ENCODE measurements around the gene SOX5.

Gene SOX5

DNA sequence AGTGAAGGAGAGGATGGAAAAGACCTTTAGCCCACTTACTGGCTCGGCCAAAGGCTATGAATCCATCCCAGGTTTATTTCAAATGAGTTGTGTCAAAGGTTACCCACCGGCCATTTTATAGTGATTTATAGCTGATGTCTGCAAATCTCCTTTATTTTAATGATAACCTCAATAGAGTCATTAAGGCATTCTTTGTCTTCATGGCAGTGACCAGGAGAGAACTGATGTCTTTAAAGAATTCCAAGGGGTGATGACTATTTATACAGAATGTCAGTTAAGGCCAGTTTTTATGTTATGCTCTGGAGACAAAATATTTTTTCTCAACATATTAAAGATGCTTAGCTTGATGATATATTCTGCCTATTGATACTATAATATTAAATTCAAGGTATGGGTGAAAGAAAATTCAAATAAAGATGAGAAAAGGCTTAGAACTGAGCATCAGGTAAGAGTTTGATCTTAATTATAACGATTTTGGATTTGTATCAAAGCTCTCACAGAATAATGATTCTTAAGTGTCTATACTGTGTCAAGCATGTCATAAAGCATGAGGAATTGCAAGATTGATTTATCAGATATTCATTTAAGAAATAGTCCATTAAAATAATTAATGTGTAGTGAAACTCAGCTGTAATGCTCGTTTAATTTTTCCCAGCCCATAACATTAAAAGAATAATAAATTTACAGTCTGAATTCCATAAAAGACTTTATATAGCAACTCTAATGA lies 361.5 kb downstream of the SOX5 start:
- no peak for FAIRE-seq

DNA sequence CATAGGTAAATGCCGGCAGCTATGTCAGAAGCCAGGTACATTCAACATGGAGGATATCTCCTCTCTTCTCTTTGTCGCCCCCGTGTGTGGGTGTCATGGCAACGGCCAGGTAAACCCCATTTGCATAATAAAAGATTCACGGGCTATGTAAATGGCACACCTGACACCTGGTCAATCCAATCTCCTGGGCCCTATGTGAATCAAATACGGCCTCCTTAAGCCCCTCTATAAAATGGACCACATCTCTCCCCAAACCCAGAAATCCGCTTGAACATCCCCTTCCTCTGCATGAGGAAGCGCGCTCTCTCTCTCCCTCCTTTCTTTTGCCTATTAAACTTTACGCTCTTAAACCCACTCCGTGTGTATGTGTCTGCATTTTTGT lies 363.7 kb downstream of the SOX5 start:
- no peak for FAIRE-seq

DNA sequence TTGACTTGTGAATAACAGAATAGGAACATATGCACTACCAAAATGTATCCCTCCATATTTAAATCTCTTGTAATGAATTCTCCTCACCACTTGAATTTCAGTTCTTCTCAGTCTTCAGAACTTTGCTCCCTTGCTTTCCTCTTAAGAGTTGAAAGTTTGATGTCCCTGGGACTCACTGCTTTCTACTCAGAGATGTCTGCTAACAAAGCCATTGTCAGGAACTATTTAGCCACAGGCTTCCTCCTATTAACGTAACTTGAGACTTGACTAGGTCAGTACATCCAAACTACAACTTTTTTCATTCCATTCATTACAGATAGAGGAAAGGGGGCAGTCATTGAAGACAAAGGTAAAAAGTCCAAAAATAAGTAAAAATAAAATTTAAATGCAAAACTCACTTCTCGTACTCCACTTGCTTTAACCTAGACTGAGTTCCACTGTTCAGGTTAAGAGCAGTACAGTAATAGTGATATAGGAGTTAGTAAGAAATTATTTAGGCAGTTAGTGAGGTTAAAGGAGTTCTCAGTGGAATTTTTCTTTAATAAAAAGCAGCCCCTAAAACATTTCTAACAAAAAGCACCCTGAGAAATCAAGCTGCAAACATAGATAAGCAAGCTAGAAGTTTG lies 364.2 kb downstream of the SOX5 start:
- FAIRE-seq: no peak

DNA sequence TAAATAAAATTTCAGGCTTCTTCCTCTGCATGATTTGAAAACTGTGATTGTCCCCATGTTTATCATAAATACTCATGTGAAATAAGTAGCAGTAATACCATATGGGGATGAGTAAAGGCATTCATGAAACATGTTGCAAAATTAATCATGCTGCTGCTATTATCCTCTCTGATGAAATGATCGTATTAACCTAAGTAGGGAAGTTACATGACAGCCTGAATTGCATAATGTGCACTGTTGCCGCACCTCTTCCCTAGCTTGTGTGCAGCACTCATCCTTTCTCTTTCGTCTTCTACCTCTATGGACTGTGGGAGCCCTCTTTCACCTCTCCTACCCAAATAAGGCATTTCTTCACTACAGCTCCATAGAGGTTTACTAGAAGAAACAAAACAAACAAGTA lies 367.6 kb downstream of the SOX5 start:
- no peak for FAIRE-seq

DNA sequence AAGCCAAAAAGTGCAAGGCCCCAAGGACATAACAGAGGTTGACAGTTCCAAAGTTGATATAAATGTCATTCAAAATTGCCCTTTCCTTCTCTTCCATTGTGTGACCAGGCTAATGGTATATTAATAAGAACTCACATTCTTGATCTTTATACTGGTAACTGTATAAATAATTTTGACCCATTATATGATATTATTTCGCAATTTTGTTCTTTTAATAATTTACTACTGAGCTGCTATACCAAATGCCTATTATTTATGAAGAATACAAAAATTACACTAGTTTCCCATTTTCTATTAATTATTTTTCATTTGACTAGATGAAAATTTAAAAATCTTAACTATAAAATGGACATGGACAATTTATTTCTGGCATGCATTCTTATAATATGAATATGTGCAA lies 370.2 kb downstream of the SOX5 start:
- FAIRE-seq: no peak

DNA sequence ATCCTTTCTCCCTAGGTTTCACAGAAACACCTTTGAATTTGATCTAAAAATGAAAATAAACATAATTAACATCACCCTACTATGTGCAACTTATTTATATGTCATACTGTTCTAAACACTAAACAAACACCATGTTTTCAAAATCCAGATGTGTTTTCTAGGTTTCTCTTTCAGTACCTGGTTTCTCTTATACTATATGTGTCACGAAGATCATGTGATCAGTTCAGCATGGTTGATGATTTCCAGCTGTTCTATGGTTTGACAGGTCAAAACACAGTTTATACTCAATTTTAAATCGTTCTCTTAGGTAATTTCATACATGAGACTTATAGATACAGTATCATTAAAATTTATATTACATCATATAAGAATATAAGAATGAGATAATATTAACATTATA lies 373.1 kb downstream of the SOX5 start:
- no peak for FAIRE-seq

DNA sequence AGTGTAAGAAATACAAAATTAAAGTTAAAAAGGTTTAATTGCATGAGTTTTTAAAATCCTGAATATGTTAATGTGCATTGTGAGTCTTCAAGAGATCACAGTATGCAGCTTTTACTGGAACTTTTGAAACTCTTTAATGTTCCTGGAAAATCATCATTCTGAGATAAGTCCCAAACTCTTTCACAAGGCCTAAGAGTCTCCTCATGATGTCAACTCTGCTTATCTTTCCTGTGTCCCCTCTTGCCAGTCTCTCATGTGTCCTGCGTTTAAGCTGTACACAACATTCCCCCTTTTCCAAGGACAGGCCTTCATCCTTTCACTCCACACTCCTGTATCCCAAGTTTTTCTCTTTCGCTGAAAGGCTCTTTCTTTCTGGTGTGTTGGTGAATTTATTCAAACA lies 380.1 kb downstream of the SOX5 start:
- FAIRE-seq: no peak

DNA sequence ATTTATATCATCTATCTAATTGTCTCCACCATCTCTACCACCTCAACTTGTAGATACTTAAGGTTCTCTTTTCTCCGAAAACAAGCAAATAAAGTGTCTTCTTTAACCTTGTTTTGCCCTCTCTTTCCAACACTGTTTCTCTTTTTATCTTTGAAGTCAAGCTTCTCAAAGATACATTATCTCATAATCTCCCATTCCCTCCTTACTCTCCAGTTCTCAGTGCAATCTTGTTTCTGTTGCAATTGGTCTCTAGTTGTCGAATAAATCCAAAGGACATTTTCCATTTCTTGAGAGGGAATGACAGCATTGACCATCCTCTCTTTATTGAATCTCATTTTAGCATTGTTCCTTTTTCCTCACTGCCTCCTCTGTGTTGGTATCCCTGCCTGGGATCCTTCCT lies 383.3 kb downstream of the SOX5 start:
- FAIRE-seq: no peak

DNA sequence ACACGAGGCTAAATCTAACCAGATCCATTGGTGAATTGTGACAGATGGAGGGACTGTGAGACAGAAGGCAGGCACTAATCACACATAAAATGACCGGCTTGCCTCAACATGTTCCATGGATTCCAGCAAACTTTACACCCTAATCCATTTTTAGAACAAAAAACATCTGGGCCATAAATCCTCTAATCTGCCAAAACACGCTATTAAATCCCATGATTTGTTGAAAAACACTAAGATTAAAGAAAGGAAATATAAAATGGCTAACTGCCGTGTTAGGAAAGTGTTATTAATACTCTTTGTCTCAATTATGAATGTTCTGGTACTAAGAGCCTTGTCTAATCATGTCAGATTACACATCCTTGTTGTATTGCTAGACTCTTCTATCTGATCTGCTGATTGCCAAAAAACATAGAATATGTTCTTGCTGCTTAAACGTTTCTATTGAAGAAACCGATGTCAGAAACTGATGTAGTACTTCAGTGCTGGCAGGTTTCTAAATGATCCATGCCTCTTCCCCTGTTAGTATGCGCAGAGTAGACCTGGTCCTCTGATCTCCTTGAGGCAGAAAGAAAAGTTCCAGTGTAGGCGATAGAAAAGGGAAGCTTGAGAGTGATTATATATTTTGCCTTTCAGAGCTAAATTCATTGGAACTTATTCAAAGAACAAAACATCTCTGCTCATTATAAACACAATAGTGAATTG lies 384.9 kb downstream of the SOX5 start:
- FAIRE-seq: peak; percentile 90

DNA sequence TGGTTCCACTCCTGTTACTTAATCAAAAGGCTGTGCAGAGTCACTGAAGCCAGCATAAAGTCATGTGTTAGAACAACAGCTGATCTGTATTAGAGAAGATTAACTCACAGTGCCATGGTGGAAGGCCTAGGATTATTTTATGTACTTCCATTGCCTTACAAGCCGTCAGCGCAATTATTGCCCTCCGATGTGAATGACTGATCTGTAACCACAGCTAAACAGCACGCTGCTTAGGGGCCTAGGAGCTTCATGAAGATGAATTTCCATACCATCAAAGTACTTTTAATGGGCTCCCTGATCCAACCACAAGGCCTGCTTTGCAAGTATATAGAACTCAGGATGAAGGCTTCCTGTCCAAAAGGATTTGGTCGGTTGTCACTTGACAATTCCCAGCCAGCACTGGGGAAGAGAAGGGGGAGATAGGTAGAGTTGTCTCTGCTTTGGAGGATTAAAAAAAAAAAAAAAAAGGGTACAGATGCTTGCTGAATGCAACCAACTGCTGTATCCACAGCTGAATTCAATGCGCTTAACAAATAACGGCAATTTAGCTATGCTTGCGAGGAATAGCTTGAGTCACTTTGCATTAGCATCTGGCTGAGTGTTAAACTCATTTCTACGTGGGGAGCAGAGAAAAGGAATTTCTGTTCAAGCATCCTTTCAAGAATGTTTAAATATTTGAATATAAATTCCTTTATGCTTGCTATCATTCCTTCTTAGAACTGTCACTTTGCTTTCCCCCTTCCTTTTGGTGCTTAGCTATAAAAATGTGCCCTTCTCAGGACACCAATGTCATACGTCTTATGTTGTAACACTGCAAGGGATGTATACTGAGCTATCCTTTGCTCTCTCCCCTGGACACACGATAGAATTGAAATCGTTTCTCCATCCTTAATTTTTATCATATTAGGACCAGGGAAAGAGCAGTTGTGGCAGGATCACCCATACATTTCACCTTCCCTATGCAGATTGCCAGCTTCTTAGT lies 387.8 kb downstream of the SOX5 start:
- FAIRE-seq: no peak

DNA sequence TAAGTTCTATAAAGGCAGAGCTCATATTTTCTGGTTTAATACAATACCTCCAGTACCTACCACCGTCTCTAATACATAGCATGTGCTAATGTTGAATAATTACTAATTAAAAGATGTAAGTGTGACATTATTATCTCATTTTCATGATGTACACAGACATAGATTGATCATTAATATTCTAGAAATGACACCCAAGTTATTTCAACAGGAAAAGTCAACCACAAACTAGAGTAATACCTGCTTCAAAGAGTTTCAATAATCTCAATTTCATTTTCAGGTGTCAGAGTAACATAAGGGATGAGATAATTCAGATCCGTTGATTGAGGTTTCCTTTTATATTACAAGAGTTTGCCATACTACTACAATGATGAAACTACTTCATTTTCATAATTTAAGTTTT lies 388.9 kb downstream of the SOX5 start:
- no peak for FAIRE-seq

DNA sequence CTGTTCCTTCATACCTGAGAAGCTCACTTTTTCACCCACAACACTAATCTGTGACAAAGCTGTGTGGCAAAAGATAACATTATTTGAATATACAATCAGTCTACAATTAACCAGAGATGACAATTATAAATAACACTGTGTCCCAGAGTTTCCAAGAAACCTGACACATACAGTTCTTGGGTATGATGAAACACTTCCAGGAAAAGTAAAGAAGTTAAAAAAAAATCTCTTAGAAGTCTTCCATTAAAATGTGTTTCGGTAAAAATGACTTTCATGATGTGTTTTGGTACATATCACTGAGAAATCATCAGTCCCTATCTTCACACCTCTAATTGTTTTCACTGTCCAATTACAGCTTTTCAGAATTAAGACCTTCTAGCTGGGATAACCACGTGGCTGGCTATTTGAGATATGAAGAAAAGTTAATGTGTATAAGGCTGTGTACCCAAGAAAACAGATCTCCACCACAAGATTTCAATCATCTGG lies 390.2 kb downstream of the SOX5 start:
- peak; percentile 60 for FAIRE-seq

DNA sequence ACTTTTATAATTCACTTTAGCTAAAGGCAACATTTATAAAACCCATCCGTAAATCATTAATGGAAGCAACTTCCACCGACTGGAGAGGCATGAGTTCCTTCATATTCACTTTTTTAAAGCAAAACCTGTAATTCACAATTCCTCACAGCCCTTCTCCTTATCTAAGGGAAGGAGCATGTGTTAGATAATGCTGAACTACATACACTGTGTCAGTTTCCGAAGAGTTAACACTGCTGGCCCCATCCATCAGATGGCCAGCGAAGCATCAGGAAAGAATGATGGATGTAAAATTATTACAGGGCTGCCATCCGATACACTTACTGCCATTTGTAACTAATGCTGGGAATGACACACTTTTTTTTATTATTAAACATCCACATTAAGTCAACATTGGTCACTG lies 392.8 kb downstream of the SOX5 start:
- FAIRE-seq: no peak

DNA sequence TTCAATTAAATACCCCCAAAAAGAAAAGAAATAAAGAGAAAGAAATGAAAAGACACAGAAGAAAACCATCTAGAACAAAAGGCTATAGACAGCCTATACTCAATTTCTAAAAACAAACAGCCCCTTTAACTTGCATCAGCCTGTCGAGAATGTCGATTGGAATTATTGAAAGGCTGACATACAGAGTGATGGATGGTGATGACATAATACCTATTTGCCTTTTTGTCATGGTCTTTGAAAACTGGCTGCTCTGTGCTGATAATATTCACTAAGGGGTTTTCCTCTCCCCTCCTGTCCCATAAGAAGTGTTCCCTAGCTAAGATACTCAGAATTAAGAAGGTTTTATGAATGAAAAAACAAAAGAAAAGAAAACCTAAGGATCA lies 393.7 kb downstream of the SOX5 start:
- no peak for FAIRE-seq

DNA sequence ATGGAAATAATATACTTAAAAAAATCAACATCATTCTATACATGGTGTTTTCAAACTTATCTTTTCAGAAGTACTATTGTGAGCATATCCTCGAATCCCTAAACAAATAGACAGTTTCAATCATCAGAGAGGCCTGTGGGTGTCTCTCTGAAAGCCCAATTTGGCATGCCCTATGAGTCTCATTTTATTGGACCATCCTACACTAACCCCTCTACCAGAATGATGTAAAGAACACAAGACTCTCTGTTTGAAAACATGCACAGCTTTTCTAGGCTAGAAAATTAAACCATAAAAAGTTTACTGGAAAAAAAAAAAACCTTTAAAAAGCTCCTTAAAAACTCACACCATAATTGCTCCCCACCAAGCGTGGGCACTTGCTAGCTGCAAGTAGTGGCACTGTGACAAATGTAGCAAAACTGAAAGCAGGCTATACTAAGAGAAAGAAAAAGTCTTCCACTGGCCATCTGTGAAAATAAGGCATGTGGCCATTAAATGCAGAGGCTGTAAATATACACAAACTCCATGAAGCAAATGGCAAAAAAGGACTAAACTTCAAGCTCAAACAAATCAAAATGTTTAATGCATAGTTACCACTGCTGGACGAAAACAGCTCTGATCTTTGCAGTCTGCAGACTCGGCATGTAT lies 394.2 kb downstream of the SOX5 start:
- no peak for FAIRE-seq

DNA sequence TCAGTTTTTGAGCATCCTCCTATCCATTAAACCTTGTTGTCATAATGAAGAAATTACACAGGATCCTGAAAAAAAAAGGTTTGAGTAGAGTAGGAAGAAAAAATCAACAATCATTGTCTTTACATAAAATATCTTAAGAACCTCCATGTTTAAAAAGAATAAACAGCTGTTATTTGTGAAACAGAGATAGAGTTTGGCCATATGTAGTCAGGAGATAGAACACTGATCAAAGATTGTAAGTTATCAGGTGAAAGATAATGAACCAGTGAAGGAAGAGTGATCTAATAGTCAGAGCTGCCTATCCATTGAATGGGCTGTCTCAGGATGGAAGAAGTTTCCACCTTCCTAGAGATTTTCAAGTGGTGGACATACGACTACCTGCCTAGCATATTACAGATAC lies 397.1 kb downstream of the SOX5 start:
- FAIRE-seq: no peak

DNA sequence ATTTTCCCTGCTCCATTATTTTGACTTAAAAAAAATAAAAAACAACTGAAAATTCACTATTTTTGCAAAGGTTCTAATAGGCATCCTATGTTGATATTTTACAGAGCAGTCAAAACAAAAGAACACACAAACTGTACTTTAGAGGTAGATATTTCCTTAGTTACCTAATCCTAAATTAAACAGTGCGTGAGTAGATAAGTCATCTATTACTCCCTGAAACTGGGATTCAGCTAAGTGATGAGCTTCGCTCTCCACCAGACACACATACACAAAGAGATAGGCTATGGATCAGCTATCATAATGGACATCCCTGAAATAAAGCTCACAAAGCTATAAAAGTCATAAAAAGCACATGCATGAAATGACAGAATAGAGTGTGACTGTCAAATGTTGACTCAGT lies 398.7 kb downstream of the SOX5 start:
- FAIRE-seq: no peak

DNA sequence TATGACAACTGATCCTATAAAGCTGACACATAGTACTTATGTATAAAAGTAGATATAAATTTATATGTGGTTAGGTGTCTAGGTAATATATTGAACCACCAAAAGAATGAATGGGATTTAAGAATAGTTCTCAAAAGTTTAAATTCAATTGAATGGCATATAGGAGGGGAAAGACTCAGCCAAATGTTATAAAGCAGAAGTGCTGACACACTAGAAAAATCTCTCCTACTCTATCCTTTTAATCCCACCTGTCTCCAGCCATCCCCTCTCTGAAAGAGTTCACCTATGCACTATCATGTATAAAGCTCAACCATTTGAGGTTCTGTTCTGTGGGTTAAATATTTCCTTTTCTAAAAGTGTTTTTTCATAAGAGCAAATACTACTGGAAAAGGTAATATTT lies 400.7 kb downstream of the SOX5 start:
- FAIRE-seq: no peak

DNA sequence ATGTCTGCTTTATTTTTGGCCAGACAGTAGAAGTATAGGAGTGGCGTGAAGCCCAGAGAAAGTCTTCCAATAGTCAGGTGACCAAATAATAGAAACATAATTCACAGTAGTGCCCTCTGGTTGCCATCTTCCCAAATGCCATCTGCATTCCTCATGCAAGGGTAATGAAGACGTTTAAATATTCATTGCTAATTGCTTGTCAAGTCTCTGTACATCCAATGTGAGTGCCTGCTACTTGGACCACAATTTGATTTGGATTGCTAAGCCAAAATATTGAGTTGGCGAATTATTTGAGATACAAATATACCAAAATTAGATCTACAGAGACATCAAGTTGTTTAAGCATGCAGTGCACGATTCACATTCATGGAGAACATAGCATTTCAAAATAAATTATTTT lies 402.7 kb downstream of the SOX5 start:
- no peak for FAIRE-seq

DNA sequence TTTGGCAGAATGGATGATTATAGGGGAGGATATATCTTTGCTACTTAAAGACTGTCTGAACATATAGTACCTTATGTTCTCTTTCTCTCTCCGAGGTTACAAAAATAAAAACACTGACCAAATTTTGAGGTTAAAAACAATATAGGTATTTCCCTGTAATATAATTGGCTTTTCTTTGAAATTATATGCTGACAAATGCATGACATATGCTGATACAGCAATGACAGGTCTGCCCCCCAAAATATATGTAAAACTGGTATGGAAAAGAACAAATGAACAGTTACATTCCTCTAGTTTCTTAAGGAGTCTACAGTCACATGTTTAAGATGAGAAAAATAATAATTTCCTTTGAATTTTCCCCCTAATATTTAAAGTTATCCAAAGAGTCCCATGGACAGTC lies 405.7 kb downstream of the SOX5 start:
- no peak for FAIRE-seq

DNA sequence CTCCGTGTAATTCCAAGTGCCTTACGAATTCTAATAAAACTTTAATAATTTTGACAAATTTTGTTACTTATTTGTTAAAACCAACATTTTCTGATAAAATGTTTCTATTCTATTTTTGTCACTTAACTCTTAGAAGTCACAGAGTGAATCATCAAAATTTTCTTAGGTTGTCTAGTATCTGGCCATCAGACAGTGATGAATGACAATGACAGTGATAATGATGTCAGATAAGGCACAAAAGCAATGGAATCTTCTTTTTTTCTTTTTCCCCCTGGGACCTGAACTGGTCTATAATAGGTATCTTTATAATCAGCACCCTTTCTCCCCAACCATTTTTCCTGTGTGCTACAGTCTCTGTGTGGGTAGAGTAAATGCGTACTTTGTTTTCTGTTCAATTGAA lies 407.3 kb downstream of the SOX5 start:
- no peak for FAIRE-seq

DNA sequence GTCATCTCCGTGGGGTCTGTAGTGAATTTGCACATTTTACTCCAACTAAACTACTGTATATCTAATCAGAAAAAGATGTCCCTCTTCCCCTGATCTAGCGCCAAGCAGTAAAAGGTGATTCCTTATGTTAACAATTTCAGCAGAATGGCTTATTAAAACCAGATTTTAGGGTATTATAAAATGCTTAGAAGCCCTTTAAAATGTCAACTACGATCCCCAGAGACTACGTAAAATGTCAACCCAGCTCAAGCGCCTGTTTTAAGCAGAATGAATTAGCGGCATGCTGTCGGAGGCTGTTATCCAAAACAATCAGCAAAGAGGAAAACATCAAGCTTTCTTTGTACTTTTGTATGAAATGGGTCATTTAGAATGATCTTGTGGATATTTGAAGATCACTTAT lies 408.9 kb downstream of the SOX5 start:
- peak; percentile 98 for FAIRE-seq
